ENCODE measurements around the gene LGALS3BP.

GRCh38 chr17:79023180-79023705, 43.5 kb upstream of the LGALS3BP start:
- TF ChIP-seq CTCF (IDR thresholded peaks at IDR 0.05) (no peak), POLR2A (IDR thresholded peaks at IDR 0.05) (no peak)

All from Peyer's patch (tissue), 4 donors.